GM23338 (cell line): ENCODE measurements around the gene RAMACL. TPM values are rescaled to one million over a fixed set of nuclear protein-coding genes. Genes with fewer than 3 reads are reported as not detected.

Source experiments
- ATAC-seq: fragments of 200-7000 bp; cut with Tn5 transposase; 3 replicates; pipeline ENCODE4 v1.9.1; 2020
- DNase-seq: peaks from one replicate; pipeline ENCODE4 v3.0.0-alpha.2; 2015; ENCODE audit warnings: low spot score
- H2AFZ ChIP-seq: fragments of 200-600 bp; sonication (generic); 2 replicates; pipeline ENCODE4 v1.8.0; 2016; ENCODE audit warnings: antibody characterized with exemption, mild to moderate bottlenecking, moderate library complexity
- H3F3A ChIP-seq: fragments of 200-600 bp; sonication (generic); replicated peaks from 2 replicates; pipeline ENCODE4 v1.8.0; 2017; ENCODE audit warnings: antibody characterized with exemption, mixed run types, low read depth
- H3K27ac ChIP-seq: fragments of 200-600 bp; sonication (generic); 2 replicates; pipeline ENCODE4 v1.6.1; 2016; ENCODE audit warnings: low read depth
- H3K27me3 ChIP-seq: fragments of 200-600 bp; sonication (generic); 2 replicates; pipeline ENCODE4 v1.8.0; 2016; ENCODE audit warnings: mild to moderate bottlenecking, mixed run types, moderate library complexity; ENCODE audit not compliant: insufficient read depth
- H3K36me3 ChIP-seq: fragments of 200-600 bp; sonication (generic); 2 replicates; pipeline ENCODE4 v1.8.0; 2016; ENCODE audit warnings: mild to moderate bottlenecking; ENCODE audit not compliant: insufficient read depth
- H3K4me1 ChIP-seq: fragments of 200-600 bp; sonication (generic); 2 replicates; pipeline ENCODE4 v1.8.0; 2016; ENCODE audit warnings: mild to moderate bottlenecking, moderate library complexity; ENCODE audit not compliant: insufficient read depth
- H3K4me2 ChIP-seq: fragments of 200-600 bp; sonication (generic); 2 replicates; pipeline ENCODE4 v1.7.1; 2017; ENCODE audit warnings: mixed run types
- H3K4me3 ChIP-seq: fragments of 200-600 bp; sonication (generic); 2 replicates; pipeline ENCODE4 v1.6.1; 2016; ENCODE audit warnings: mixed run types
- H3K79me2 ChIP-seq: fragments of 200-600 bp; sonication (generic); replicated peaks from 2 replicates; pipeline ENCODE4 v1.8.0; 2017; ENCODE audit warnings: mild to moderate bottlenecking; ENCODE audit not compliant: insufficient read depth
- H3K9me2 ChIP-seq: fragments of 200-600 bp; sonication (generic); 2 replicates; pipeline ENCODE4 v1.8.0; 2017; ENCODE audit not compliant: insufficient read depth
- H4K20me1 ChIP-seq: fragments of 200-600 bp; sonication (generic); replicated peaks from 2 replicates; pipeline ENCODE4 v1.8.0; 2017; ENCODE audit warnings: mild to moderate bottlenecking; ENCODE audit not compliant: insufficient read depth
- H3K27ac Mint-ChIP-seq: 2 replicates; pipeline ENCODE4 v1.8.0; 2020; ENCODE audit warnings: inconsistent platforms, mild to moderate bottlenecking, moderate library complexity, mixed read lengths
- H3K27me3 Mint-ChIP-seq: 3 replicates; pipeline ENCODE4 v1.8.0; 2022; ENCODE audit warnings: low read depth, mild to moderate bottlenecking, moderate library complexity, mixed read lengths, inconsistent platforms; ENCODE audit not compliant: insufficient read depth, poor library complexity
- H3K36me3 Mint-ChIP-seq: 3 replicates; pipeline ENCODE4 v1.8.0; 2021; ENCODE audit warnings: low read depth, mild to moderate bottlenecking, inconsistent platforms, moderate library complexity, mixed read lengths
- H3K4me1 Mint-ChIP-seq: 3 replicates; pipeline ENCODE4 v1.8.0; 2020; ENCODE audit warnings: mild to moderate bottlenecking, inconsistent platforms, mixed read lengths
- H3K4me3 Mint-ChIP-seq: 3 replicates; pipeline ENCODE4 v1.8.0; 2021; ENCODE audit warnings: moderate library complexity, mild to moderate bottlenecking, inconsistent platforms, mixed read lengths
- H3K9me3 Mint-ChIP-seq: 3 replicates; pipeline ENCODE4 v1.8.0; 2020; ENCODE audit warnings: moderate library complexity, mild to moderate bottlenecking, inconsistent platforms, mixed read lengths
- CREB1 ChIP-seq: fragments of 250-450 bp; sonication (Bioruptor Pico); IDR thresholded peaks from 2 replicates; pipeline ENCODE4 v1.5.0; 2020; ENCODE audit warnings: low read depth, mild to moderate bottlenecking, moderate library complexity
- CTCF ChIP-seq, 2 experiments: fragments of 200-600 bp in 1 of 2; sonication (generic) in 1 of 2; conservative IDR thresholded peaks; 2 replicates each; pipeline versions ENCODE4 v1.5.1 to v1.6.1; 2016 to 2017; ENCODE audit warnings: antibody characterized with exemption in 2 of 2, low read depth in 2 of 2, mild to moderate bottlenecking in 2 of 2, moderate library complexity in 1 of 2
- ETS1 ChIP-seq: IDR thresholded peaks from 2 replicates; pipeline ENCODE4 v1.6.1; 2016; ENCODE audit warnings: antibody characterized with exemption
- EZH2 ChIP-seq: fragments of 200-600 bp; sonication (generic); IDR thresholded peaks from one replicate; pipeline ENCODE4 v1.8.0; 2017; ENCODE audit warnings: antibody characterized with exemption, mild to moderate bottlenecking, low read depth; ENCODE audit not compliant: unreplicated experiment
- EZH2phosphoT487 ChIP-seq: fragments of 200-600 bp; sonication (generic); IDR thresholded peaks from one replicate; pipeline ENCODE4 v1.8.1; 2018; ENCODE audit warnings: antibody characterized with exemption; ENCODE audit not compliant: unreplicated experiment
- JUNB ChIP-seq: IDR thresholded peaks from one replicate; pipeline ENCODE4 v1.6.1; 2016; ENCODE audit warnings: antibody characterized with exemption; ENCODE audit not compliant: unreplicated experiment
- NANOG ChIP-seq: IDR thresholded peaks from 2 replicates; pipeline ENCODE4 v1.6.1; 2016; ENCODE audit warnings: antibody characterized with exemption, borderline replicate concordance
- POLR2AphosphoS5 ChIP-seq: IDR thresholded peaks from 2 replicates; pipeline ENCODE4 v1.6.1; 2016; ENCODE audit warnings: antibody characterized with exemption, low read depth
- REST ChIP-seq: IDR thresholded peaks from one replicate; pipeline ENCODE4 v1.6.1; 2018; ENCODE audit warnings: antibody characterized with exemption; ENCODE audit not compliant: unreplicated experiment
- STAT1 ChIP-seq: IDR thresholded peaks from one replicate; pipeline ENCODE4 v1.6.1; 2016; ENCODE audit warnings: antibody characterized with exemption; ENCODE audit not compliant: unreplicated experiment
- ZNF114 ChIP-seq: fragments of 250-450 bp; sonication (Bioruptor Pico); IDR thresholded peaks from 2 replicates; pipeline ENCODE4 v1.5.0; 2020; ENCODE audit warnings: mild to moderate bottlenecking, moderate library complexity
- ZNF331 ChIP-seq: fragments of 250-450 bp; sonication (Bioruptor Pico); IDR thresholded peaks from 2 replicates; pipeline ENCODE4 v1.5.0; 2020; ENCODE audit warnings: low read depth, mild to moderate bottlenecking, moderate library complexity
- polyA plus RNA-seq: library from polyadenylated mRNA; unstranded; fragments of >200 nt; fragmentation: Nextera tagmentation; extraction: Ambion mirVana; gene quantifications from 2 replicates; pipeline ENCODE4 v1.2.1, GENCODE V29; 2016
- total RNA-seq: library from RNA; depleted of rRNA; stranded (reverse); fragments of >200 nt; shearing (Covaris generic); gene quantifications from 2 replicates; pipeline ENCODE4 v1.2.3, GENCODE V29; 2014

Gene RAMACL
- total and polyA plus RNA-seq, 2 experiments from 2014 or later = 0.61 to 4.0 TPM

- no peak for TF ChIP-seq ETS1
- no peak for TF ChIP-seq EZH2phosphoT487
Measured at GRCh38 chr6:166598441-166599138, 12.1 kb upstream of the RAMACL start (continued).

GRCh38 chr6:166597711-166598440, 11.4 kb upstream of the RAMACL start:
- no peak overlapping the region for H3K4me3 ChIP-seq
- H3K27me3 Mint-ChIP-seq = peaks cover 2% of the 10 kb centered on the region
- DNase-seq (no peak), ATAC-seq (peak; percentile 54)
- H3K4me1 Mint-ChIP-seq = peaks cover 40% of the 10 kb centered on the region
- H3K27ac ChIP-seq = no peak overlapping the region
- H3K27ac Mint-ChIP-seq = no peak overlapping the region
- H3K4me2 ChIP-seq = peak overlapping the region; percentile 26; the same call in 1 of the 2 replicates
- H3K4me1 ChIP-seq = peaks cover 10% of the 10 kb centered on the region
- peaks cover 3% of the 10 kb centered on the region; the same call in 2 of the 3 replicates for H3K36me3 Mint-ChIP-seq
- H3K36me3 ChIP-seq = no peaks in the 10 kb centered on the region
- H3K79me2 ChIP-seq = peaks cover 82% of the 10 kb centered on the region
- no peaks in the 10 kb centered on the region for H3K27me3 ChIP-seq
- H3K9me2 ChIP-seq = no peaks in the 10 kb centered on the region
- peaks cover 33% of the 10 kb centered on the region for H4K20me1 ChIP-seq
- no peaks in the 10 kb centered on the region; the same call in 2 of the 3 replicates for H3K9me3 Mint-ChIP-seq
- H3K4me3 Mint-ChIP-seq = no peak overlapping the region
- no peak overlapping the region for H2AFZ ChIP-seq
- TF ChIP-seq EZH2phosphoT487 = no peak
- H3F3A ChIP-seq = no peaks in the 10 kb centered on the region

GRCh38 chr6:166596776-166597507, 10.5 kb upstream of the RAMACL start:
- peaks cover 2% of the 10 kb centered on the region for H3K27me3 Mint-ChIP-seq
- Histone ChIP-seq H3K4me3 (no peak overlapping the region), H3K4me2 (no peak overlapping the region), H3K36me3 (no peaks in the 10 kb centered on the region), H3K27ac (no peak overlapping the region), H3K4me1 (peaks cover 9% of the 10 kb centered on the region), H4K20me1 (peaks cover 24% of the 10 kb centered on the region), H3F3A (no peaks in the 10 kb centered on the region), H2AFZ (no peak overlapping the region), H3K79me2 (peaks cover 76% of the 10 kb centered on the region), H3K9me2 (no peaks in the 10 kb centered on the region), H3K27me3 (no peaks in the 10 kb centered on the region)
- no peak for DNase-seq
- TF ChIP-seq ZNF114 (CRISPR knock-in tag) (no peak), EZH2phosphoT487 (no peak), EZH2 (no peak), POLR2AphosphoS5 (no peak), REST (no peak), STAT1 (no peak), CREB1 (CRISPR knock-in tag) (no peak), JUNB (no peak), NANOG (no peak), ETS1 (no peak), ZNF331 (no peak), CTCF (conservative IDR thresholded peaks at IDR 0.05; ENCODE audit: low read depth in 2 of 2) (no peak)
- no peaks in the 10 kb centered on the region; the same call in 2 of the 3 replicates for H3K9me3 Mint-ChIP-seq
- H3K36me3 Mint-ChIP-seq = peaks cover 3% of the 10 kb centered on the region; the same call in 2 of the 3 replicates
- H3K27ac Mint-ChIP-seq = no peak overlapping the region; the same call in 1 of the 2 replicates
- no peak overlapping the region for H3K4me3 Mint-ChIP-seq
- ATAC-seq = no peak
- peaks cover 41% of the 10 kb centered on the region for H3K4me1 Mint-ChIP-seq
